ACHN (cell line): ENCODE data around the gene ANXA6.

Experiments
- DNase-seq: peaks from one replicate; pipeline ENCODE4 v3.0.0-alpha.2; 2015
- in situ Hi-C: cut with HindIII; loops from 2 replicates; pipeline ENCODE4 v1.10.0; 2017; ENCODE audit warnings: low sequenced_read_pairs, low pct_ligation_motif_present, low pct_unique_long_range_greater_than_20kb

ANXA6 gene

GRCh38 chr5:151139646-151140045 lies 17.9 kb downstream of the ANXA6 start:
- in situ Hi-C loops, result no loop called here
- no peak for DNase-seq

- DNase-seq, result no peak
- in situ Hi-C loops, result no loop called here
Measured at GRCh38 chr5:151139015-151139414, 18.6 kb downstream of the ANXA6 start.

- no peak for DNase-seq
- in situ Hi-C loops, result no loop called here
Measured at GRCh38 chr5:151138114-151138513, 19.5 kb downstream of the ANXA6 start.

- DNase-seq, result no peak
- in situ Hi-C loops, result no loop called here
Measured at GRCh38 chr5:151137067-151137825, 20.3 kb downstream of the ANXA6 start.

- DNase-seq, result no peak
- in situ Hi-C loops, result no loop called here
Measured at GRCh38 chr5:151134228-151134627, 23.4 kb downstream of the ANXA6 start.

GRCh38 chr5:151132963-151133362 lies 24.6 kb downstream of the ANXA6 start:
- DNase-seq, result no peak
- in situ Hi-C loops, result no loop called here

- DNase-seq, result no peak
- in situ Hi-C loops, result no loop called here
Measured at GRCh38 chr5:151130922-151131891, 26.4 kb downstream of the ANXA6 start.

- in situ Hi-C loops, result no loop called here
Measured at GRCh38 chr5:151130235-151130921, 27.2 kb downstream of the ANXA6 start.

GRCh38 chr5:151128817-151129216 lies 28.8 kb downstream of the ANXA6 start:
- DNase-seq, result no peak
- in situ Hi-C loops, result no loop called here

More at GRCh38 chr5:151130235-151130921, 27.2 kb downstream of the ANXA6 start:
- no peak for DNase-seq

GRCh38 chr5:151127926-151128325 lies 29.7 kb downstream of the ANXA6 start:
- DNase-seq, result no peak

GRCh38 chr5:151126199-151126645 lies 31.4 kb downstream of the ANXA6 start:
- in situ Hi-C loops, result no loop called here
- peak; percentile 73 for DNase-seq

More at GRCh38 chr5:151127926-151128325, 29.7 kb downstream of the ANXA6 start:
- in situ Hi-C loops, result no loop called here

- in situ Hi-C loops, result no loop called here
Measured at GRCh38 chr5:151125421-151125820, 32.2 kb downstream of the ANXA6 start.

GRCh38 chr5:151123897-151124751 lies 33.5 kb downstream of the ANXA6 start:
- in situ Hi-C loops, result no loop called here
- DNase-seq, result peak; percentile 16

More at GRCh38 chr5:151125421-151125820, 32.2 kb downstream of the ANXA6 start:
- DNase-seq, result no peak

- DNase-seq, result no peak
- in situ Hi-C loops, result no loop called here
Measured at GRCh38 chr5:151122828-151123227, 34.8 kb downstream of the ANXA6 start.

- no peak for DNase-seq
- in situ Hi-C loops, result no loop called here
Measured at GRCh38 chr5:151121665-151122064, 35.9 kb downstream of the ANXA6 start.

GRCh38 chr5:151121095-151121494 lies 36.5 kb downstream of the ANXA6 start:
- in situ Hi-C loops, result no loop called here
- DNase-seq, result no peak

GRCh38 chr5:151118913-151119575 lies 38.5 kb downstream of the ANXA6 start:
- in situ Hi-C loops, result no loop called here
- no peak for DNase-seq
